ENCODE results near the gene NPLOC4. TPM values are rescaled to one million over a fixed set of nuclear protein-coding genes. Genes with fewer than 3 reads are reported as not detected.

Gene NPLOC4
- total and polyA plus RNA-seq, 2 of the 8 experiments (the other 6 are each of a cell fraction or from before 2014, with no cell fraction given) = 70.7 to 92.7 TPM

- H3K79me2 ChIP-seq (ENCODE audit: control insufficient read depth in 1 of 2, insufficient read depth in 2 of 2, low read length in 2 of 2) = peaks cover 5 to 19% of the 10 kb centered on the region in 2 experiments
- CTCF ChIA-PET (ENCODE audit: partially characterized antibody) = interaction anchor here (0.6 to 5.2 kb wide), 5 partner anchors 11 to 214 kb away, joined by 3 to 33 read pairs (median 5); partner anchors contain the start of gene FSCN2
- TF ChIP-seq SAP30 (IDR thresholded peaks at IDR 0.05; ENCODE audit: insufficient read depth, insufficient replicate concordance, low read length) (no peak), MAX (IDR thresholded peaks at IDR 0.05) (no peak), RNF2 (IDR thresholded peaks at IDR 0.05; ENCODE audit: borderline replicate concordance, low read depth, low read length, missing control alignments, poor library complexity, severe bottlenecking) (no peak), SP4 (IDR thresholded peaks at IDR 0.05; ENCODE audit: low read length) (no peak), SIN3A (conservative IDR thresholded peaks at IDR 0.05 in 1 of 2, IDR thresholded peaks at IDR 0.05 in 1 of 2; ENCODE audit: low read depth in 1 of 2, low read length in 2 of 2) (no peak), CTBP2 (IDR thresholded peaks at IDR 0.05; ENCODE audit: borderline replicate concordance, insufficient read depth, insufficient read length, low read length) (no peak), KDM1A (IDR thresholded peaks at IDR 0.05; ENCODE audit: borderline replicate concordance, low read length) (no peak), RAD21 (IDR thresholded peaks at IDR 0.05 in 1 of 2, conservative IDR thresholded peaks at IDR 0.05 in 1 of 2; ENCODE audit: low read depth in 2 of 2, low read length in 2 of 2) (no peak), CBX5 (IDR thresholded peaks at IDR 0.05; ENCODE audit: low read depth, low read length) (no peak), GABPA (IDR thresholded peaks at IDR 0.05; ENCODE audit: borderline replicate concordance, insufficient read depth, low read length) (no peak), POLR2A (IDR thresholded peaks at IDR 0.05; ENCODE audit: control extremely low read depth in 1 of 2, low read depth in 2 of 2, low read length in 2 of 2) (no peak), YY1 (IDR thresholded peaks at IDR 0.05; ENCODE audit: low read depth, low read length) (no peak)
Measured at GRCh38 chr17:81517009-81517338, 119.9 kb downstream of the NPLOC4 start.

More at GRCh38 chr17:81517009-81517338, 119.9 kb downstream of the NPLOC4 start:
- H3K36me3 ChIP-seq (ENCODE audit: control insufficient read depth in 2 of 4, insufficient read depth in 4 of 4, low read length in 3 of 4) = peaks cover 0 to 2% (median under 1%) of the 10 kb centered on the region in 4 experiments; a peak in 3 of 8 replicates
- no peak overlapping the region for H4K5ac ChIP-seq (ENCODE audit: insufficient read length, low read depth, low read length)
- H4K20me1 ChIP-seq (replicated peaks in 1 of 2; ENCODE audit: control insufficient read depth in 1 of 2, insufficient read depth in 2 of 2, low read length in 2 of 2) = peaks cover 2 to 10% of the 10 kb centered on the region in 2 experiments
- no peak overlapping the region for H4K8ac ChIP-seq (ENCODE audit: extremely low read depth, insufficient read depth, low read length)
- H3K9ac ChIP-seq (replicated peaks in 1 of 4; ENCODE audit: extremely low read depth in 1 of 4, low read depth in 3 of 4, low read length in 3 of 4) = no peak overlapping the region
- 77% methylated on average over 8 of the region's 9 CpGs; no CpG with 5 or more reads in 1 of the 2 experiments for WGBS, 2 experiments (ENCODE audit: extremely low coverage in 1 of 2, insufficient coverage in 1 of 2, insufficient read length in 1 of 2, insufficient replicate concordance in 2 of 2, low coverage in 1 of 2, low lambda C conversion rate in 2 of 2, missing lambda C conversion rate in 1 of 2)
- peaks cover 0 to 37% (median 22%) of the 10 kb centered on the region in 4 experiments; a peak in 5 of 7 replicates for H3K27me3 ChIP-seq (replicated peaks in 1 of 4; ENCODE audit: control insufficient read depth in 3 of 4, extremely low read depth in 1 of 4, insufficient read depth in 3 of 4, low read length in 3 of 4)
- H2BK12ac ChIP-seq (ENCODE audit: low read depth, low read length) = no peak overlapping the region
- FAIRE-seq (no peak), DNase-seq (ENCODE audit: low read depth in 1 of 2, low spot score in 2 of 2) (no peak)
- no peak overlapping the region; the same call in 1 of the 2 replicates for H2AK5ac ChIP-seq (ENCODE audit: low read depth, low read length)
- H3K18ac ChIP-seq (ENCODE audit: extremely low read depth, low read length) = no peak overlapping the region
- H3K4me3 ChIP-seq (ENCODE audit: extremely low read depth in 1 of 4, insufficient read depth in 2 of 4, low read depth in 3 of 4, low read length in 4 of 4) = no peak overlapping the region
- peaks cover 0 to 46% (median 25%) of the 10 kb centered on the region in 4 experiments; a peak in 6 of 7 replicates for H3K4me1 ChIP-seq (replicated peaks in 1 of 4; ENCODE audit: control insufficient read depth in 3 of 4, insufficient read depth in 4 of 4, low read length in 3 of 4)
- no peaks in the 10 kb centered on the region for H3K9me3 ChIP-seq (ENCODE audit: insufficient read depth in 2 of 2, low read depth in 1 of 2, low read length in 1 of 2)
- H3K14ac ChIP-seq (ENCODE audit: insufficient read length) = no peak overlapping the region
- no peak overlapping the region for H2BK20ac ChIP-seq (ENCODE audit: low read length)
- no peak overlapping the region for H3K56ac ChIP-seq (replicated peaks; ENCODE audit: insufficient read length, low read depth, low read length)
- no peak overlapping the region for H3K23ac ChIP-seq (ENCODE audit: insufficient read length)
- H3K4me2 ChIP-seq (ENCODE audit: insufficient read depth in 1 of 2, low read depth in 2 of 2, low read length in 2 of 2) = no peak overlapping the region; a peak in 1 of 4 replicates
- 0 out of 2 replicates have a peak, but pooled peaks cover 5% of the 10 kb centered on the region for H3K79me1 ChIP-seq (ENCODE audit: low read depth, low read length)
- H3K27ac ChIP-seq (ENCODE audit: low read depth, low read length) = no peak overlapping the region
- peaks cover 21% of the 10 kb centered on the region; the same call in 1 of the 2 replicates for H3K23me2 ChIP-seq (ENCODE audit: low read depth, low read length)
- H2BK5ac ChIP-seq (ENCODE audit: low read depth, low read length) = no peak overlapping the region
- H3K4ac ChIP-seq (replicated peaks; ENCODE audit: insufficient read length, low read depth, low read length) = peak overlapping the region; percentile 38
- no peak overlapping the region for H2BK120ac ChIP-seq (replicated peaks; ENCODE audit: low read depth, low read length)
- H4K91ac ChIP-seq (replicated peaks; ENCODE audit: insufficient read length, low read length) = no peak overlapping the region
- H2BK15ac ChIP-seq (ENCODE audit: low read length) = no peak overlapping the region
- no peak overlapping the region for H2AFZ ChIP-seq (ENCODE audit: low read length)
- POLR2A ChIA-PET (ENCODE audit: partially characterized antibody) = interaction anchor here (2.6 to 30.5 kb wide), 3 partner anchors 12 to 21 kb away, joined by 10 to 1004 read pairs (median 125); partner anchors contain the start of genes ACTG1 and FSCN2

All from H1 (cell line).